GM18868 (cell line): Measurements from ENCODE around the gene KRTCAP2.
"Not testable (repeated sequence)": the region's sequence is repeated elsewhere in the genome, so short reads cannot be mapped to it uniquely, and the experiment has no call there.

Source experiments
- ATAC-seq: cut with Tn5 transposase; IDR thresholded peaks from one replicate; pipeline ENCODE4 v1.9.1; 2021; ENCODE audit warnings: mild to moderate bottlenecking, moderate library complexity; ENCODE audit not compliant: unreplicated experiment

Gene KRTCAP2

DNA sequence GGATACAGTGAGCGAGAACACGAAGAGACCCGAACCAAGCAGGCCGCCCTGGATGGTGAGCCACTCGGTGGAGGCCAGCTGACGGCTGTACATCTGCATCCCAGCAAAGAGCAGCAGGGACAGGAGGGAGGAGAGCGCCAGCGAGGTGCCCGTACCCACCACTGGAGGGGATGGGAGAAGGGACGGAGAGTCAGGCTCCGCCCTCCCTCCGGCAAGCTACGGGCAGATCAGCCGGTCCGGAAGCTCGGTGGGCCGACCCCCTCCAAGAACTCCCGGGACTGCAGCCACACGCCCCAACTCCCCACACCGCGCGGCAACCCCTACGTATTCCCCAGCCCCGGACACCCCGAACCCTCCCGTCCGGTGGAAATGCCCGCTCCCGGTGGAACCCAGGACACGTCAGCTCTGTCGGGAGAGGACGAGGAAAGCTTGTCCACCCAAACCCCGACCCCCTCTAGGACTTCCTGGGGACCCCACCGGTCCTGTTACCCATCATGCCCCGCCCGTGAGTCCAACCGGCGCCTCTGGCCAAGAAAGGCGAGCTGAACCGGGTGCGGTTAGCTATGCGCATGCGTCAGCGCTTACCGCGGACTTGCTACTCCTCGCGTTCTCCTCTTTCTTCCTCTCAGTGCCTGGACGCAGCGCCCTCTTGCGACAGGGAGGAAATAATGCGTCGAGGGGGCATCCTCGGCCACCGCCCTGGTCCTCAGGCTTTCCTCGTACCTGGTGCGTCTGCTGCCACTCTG lies at the start of gene KRTCAP2:
Gene KRTCAP2 (minus strand): TSS at position 573 of the 746 bp plus-strand sequence. CDS start 80 bp downstream, at position 493.
- peak; percentile 74 for ATAC-seq

GRCh38 chr1:155220211-155220965 lies 47.3 kb upstream of the KRTCAP2 start:
- ATAC-seq: not testable (repeated sequence)

GRCh38 chr1:155219592-155220031 lies 46.5 kb upstream of the KRTCAP2 start:
- no peak for ATAC-seq

GRCh38 chr1:155218854-155219591 lies 45.9 kb upstream of the KRTCAP2 start:
- ATAC-seq: no peak

DNA sequence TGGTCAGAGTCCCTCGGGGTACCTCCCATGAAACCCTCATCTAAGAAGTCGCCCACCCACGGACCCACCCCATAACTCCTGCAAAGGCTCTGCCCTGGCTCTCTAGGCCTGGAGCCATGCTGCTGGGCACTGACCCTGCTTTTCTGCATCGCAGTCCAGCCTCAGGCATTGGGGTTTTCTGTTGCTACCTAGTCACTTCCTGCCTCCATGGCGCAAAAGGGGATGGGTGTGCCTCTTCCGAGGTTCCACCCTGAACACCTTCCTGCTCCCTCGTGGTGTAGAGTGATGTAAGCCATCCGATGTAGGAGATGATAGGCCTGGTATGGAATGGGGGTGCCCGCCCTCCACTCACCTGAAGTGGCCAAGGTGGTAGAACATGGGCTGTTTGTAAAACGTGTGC lies 41.6 kb upstream of the KRTCAP2 start:
- not testable (repeated sequence) for ATAC-seq

- ATAC-seq: not testable (repeated sequence)
Measured at GRCh38 chr1:155212051-155212440, 38.9 kb upstream of the KRTCAP2 start.

- not testable (repeated sequence) for ATAC-seq
Measured at GRCh38 chr1:155211381-155212050, 38.4 kb upstream of the KRTCAP2 start.

GRCh38 chr1:155210314-155211104 lies 37.4 kb upstream of the KRTCAP2 start:
- ATAC-seq: no peak

- ATAC-seq: no peak
Measured at GRCh38 chr1:155209312-155209721, 36.2 kb upstream of the KRTCAP2 start.

GRCh38 chr1:155208541-155209311 lies 35.6 kb upstream of the KRTCAP2 start, which contains the start of gene MTX1:
MTX1 (plus strand) TSS chr1:155208695; CDS start chr1:155208805, 110 bp downstream.
- peak; percentile 79 for ATAC-seq

GRCh38 chr1:155207806-155208540 lies 34.9 kb upstream of the KRTCAP2 start, which contains the start of gene THBS3:
THBS3 (minus strand) TSS chr1:155207897; CDS start chr1:155207876, 21 bp downstream.
- no peak for ATAC-seq

DNA sequence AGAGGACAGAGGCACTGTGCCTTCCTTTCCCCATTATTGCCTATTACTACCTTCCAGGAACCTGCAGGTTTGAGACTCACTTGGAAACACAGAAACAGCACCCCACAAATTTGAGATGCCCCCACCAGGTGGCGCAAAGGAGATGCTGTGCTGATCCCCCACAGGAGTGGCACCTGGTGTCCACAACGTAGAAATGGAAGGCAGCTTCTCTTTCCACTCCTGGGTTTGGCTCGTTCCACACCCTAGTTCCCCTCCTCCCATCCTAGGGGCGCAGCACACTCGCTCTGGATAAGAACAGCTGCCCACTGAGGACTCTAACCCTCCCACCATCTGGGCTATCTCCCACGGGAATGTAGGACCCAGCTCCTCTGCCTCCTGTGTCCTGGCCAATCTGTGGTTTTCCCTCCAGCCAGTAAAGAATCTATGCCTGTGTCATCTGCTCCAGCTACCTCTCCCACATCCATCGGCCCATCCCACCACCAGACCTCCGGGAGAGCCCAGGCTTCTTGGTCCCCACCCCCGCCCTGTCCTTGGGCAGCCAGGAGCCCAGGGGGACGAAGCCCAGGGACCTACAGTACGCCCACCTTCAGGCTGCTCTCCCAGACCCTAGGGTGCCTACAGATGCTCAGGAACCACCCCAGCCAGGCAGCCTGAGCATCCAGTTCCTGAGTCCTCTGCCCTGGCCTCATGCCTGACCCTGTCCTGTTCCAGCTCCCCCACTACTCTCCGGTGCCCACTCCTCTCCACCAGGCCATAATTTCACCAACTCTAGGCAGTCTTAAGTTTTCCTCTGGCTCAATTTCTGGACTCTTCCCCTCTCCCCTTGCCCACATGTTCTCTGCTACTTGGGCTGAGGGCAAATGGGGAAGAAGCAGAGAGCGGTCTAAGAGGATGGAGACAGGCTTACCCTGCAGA lies 34.0 kb upstream of the KRTCAP2 start:
- no peak for ATAC-seq

DNA sequence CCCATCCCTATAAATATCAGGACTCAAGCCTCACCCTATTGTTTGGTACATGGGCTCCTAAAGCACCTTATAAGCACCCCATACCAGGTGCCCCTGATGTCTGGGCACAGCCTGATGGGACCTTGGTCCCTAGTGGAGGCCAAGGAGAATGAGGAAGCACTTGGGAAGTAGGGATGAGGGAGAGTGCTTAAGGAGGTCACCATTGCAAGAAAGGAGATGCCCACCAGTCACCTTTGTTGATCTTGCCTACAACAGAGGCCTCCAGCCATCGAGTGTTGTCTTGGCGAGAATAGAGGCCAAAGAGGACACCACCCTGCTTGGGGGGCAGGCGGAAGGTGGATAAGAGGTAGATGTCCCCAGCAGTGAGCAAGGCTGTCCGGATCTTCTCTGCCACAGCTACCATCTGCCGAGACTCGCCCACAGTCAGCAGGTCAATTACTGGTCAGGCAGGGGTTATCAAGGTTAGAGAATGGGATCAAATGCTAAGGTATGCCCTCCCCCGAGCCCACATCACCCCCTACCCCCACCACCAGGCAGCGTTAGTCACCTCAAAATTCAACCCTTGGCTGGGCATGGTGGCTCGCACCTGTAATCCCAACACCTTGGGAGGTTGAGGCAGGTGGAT lies 33.0 kb upstream of the KRTCAP2 start:
- no peak for ATAC-seq

DNA sequence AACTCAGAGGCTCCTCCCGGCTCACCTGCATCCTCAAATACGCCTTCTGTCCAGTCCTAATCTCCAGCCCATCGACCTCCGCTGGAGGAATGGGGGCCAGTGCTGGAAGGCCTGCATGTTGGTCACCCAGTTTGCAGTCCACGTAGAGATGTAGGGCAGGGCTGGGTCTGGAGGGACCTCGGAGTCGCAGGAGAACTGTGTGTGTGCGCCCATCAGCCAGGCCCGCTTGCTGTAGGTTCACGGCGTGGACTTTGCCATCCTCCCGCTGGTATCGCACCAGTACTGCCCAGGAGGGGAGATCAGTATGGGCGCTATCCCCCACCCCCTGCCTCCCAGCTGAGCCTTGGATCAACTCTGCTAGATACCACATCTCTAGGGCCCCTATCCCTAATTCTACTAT lies 31.9 kb upstream of the KRTCAP2 start:
- no peak for ATAC-seq

- no peak for ATAC-seq
Measured at GRCh38 chr1:155202731-155203515, 29.8 kb upstream of the KRTCAP2 start.

DNA sequence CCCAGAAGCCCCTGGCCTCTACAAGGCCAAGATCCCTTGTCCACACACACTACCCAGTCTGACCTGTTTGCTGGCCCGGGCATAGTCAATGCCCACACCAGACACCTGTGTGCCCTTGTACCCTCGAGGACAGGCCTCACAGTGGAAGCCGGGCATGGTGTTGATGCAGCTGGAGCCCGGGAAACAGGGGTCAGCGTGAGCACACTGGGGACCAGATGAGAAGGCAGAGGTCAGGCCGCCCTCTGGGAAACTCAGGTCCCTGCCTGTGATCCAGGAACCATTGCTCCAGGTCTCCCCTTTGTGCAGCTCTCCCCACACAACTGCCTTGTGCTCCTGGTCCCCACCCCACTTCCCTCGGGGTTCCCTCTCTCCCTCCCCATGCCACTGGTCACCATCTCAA lies 29.1 kb upstream of the KRTCAP2 start:
- no peak for ATAC-seq
